ENCODE results near the gene ARL6IP4.
"Not testable (repeated sequence)": the region's sequence is repeated elsewhere in the genome, so short reads cannot be mapped to it uniquely, and the experiment has no call there.

The ARL6IP4 gene

GRCh38 chr12:123013185-123014095 is 33.0 kb downstream of the ARL6IP4 start:
- DNase-seq, result no peak

DNA sequence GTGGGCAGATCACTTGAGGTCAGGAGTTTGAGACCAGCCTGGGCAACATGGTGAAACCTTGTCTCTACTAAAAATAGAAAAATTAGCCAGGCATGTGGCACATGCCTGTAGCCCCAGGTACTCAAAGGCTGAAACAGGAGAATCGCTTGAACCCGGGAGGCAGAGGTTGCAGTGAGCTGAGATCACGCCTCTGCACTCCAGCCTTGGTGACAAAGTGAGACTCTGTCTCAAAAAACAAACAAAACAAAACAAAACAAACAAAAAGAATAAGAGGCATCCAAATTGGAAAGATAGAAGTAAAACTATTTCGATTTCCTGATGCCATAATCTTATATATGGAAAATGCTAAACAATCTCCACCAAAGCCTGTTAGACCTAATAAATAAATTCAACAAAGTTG is 34.0 kb downstream of the ARL6IP4 start:
- not testable (repeated sequence) for DNase-seq

DNA sequence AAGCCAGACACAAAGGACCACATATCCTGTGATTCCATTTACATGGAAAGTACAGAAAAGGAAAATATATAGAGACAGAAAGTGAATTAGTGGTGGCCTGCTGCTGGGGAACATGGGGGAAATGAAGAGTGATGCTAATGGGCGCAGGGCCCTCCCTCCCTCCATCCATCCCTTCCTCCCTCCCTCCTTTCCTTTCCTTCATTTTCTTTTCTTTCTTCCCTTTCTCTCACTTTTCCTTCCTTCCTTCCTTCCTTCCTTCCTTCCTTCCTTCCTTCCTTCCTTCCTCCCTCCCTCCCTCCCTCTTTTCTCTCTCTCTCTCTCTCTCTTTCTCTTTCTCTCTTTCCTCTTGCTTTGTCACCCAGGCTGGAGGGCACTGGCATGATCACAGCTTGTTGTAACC is 37.3 kb downstream of the ARL6IP4 start:
- DNase-seq, result no peak

DNA sequence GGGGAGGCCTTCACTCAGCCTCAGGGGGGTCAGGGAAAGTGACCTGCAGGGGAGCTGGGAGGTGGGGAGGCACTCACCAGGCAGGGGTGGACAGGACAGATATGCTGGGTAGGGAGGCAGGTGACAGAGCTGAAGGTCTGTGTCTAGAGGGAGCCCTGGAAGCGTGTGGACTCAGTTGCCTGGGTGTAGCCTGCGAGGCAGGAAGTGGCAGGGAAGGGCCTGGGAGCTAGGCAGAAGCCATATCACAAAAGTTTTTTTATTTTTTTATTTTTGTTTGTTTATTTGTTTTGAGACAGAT is 39.3 kb downstream of the ARL6IP4 start:
- no peak for DNase-seq

- DNase-seq, result no peak
Measured at GRCh38 chr12:123021688-123022604, 41.5 kb downstream of the ARL6IP4 start.

DNA sequence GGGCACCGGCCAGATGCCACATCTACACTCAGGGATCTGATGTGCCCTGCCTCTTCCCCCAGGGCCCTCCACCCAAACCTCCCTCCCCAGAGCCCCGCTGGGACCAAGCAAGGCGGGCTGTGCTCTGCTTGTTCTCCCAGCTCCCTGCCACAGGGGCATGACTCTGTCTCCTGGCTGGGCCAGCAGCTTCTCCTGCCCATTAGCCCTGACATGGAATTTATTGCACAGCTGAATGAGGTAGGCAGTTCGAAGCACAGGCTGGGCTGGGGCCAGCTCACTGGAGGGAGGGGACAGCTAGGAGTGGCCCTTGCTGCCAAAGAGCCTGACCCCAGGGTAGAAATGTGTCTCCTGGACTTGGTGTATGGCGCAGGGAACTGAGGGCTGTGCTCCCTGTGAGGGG is 42.4 kb downstream of the ARL6IP4 start:
- DNase-seq, result no peak

DNA sequence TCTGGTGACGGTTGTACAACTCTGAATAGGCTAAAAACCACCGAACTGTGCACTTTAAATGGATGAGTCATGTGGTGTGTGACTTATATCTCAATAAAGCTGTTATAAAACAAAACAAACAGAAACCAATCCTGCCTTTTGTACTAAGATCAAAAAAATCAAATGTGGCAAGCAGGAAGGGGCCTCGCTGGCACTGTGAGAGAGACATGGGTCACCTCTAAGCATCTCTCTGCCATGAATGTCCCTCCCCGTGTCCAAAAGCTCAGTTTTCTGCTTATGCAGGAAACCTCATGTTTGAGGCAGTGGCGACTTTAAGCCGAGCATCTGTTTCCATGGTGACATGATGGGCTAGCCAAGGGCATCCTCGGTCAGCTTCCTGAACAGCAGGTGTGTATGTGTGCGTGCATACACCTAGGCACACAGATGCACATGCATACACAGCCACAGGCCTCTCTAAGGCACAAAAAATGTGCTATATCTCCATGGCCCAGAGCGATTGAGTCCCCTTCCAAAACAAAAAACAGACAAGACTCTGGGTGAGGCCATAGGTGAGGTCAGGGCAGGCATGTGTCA is 44.4 kb downstream of the ARL6IP4 start:
- DNase-seq, result no peak

DNA sequence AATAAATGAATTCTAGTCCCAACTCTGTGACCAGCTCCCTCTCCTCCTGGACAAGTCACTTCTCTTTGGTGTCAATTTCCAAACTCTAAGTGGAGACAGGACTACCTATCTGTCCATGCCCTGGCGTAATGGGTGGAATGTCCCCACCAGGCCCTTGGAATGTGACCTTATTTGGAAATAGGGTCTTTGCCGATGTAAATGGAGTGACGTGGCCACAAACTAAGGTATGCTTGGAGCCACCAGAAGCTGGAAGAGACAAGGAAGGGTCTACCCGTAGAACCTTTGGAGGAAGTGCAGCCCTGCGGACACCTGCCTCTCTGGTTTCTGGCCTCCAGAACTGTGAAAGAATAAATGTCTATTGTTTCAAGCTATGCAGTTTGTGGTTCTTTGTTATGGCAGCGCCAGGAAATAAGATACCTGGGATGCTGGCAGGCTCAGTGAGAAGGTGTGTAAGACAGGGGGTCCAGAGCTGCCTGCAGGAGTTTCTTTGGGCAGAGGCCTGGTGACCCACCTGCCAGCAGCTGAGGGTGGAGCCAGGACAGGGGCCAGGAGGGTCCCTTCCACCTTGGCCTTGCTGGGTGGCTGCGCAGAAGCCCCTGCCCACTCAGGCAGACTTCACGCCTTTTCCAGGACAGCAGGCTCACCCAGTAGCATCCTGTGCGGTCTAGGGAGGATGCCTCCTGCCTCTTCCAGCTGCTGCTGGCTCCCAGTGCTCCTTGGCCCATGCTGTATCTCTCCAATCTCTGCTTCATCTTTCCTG is 45.8 kb downstream of the ARL6IP4 start:
- no peak for DNase-seq

- DNase-seq, result no peak
Measured at GRCh38 chr12:123027726-123028445, 47.4 kb downstream of the ARL6IP4 start.

DNA sequence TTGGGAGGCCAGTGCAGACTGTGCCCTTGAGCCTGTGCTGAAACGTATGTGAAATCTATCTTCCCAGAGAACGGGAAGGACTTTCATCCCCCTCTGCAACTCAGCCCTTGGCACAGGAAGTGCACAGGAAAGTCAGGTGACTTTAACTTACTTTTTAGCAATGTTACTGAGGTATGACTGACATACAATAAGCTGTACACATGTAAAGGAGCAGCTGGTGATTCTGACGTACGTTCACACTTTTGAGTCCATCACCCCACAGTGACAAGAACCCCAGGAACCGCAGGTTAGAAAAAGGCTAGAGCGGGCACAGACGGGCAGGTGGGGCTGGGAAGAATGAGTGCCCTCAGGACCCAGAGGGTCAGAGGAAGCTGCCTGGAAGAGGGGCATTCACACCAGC is 48.0 kb downstream of the ARL6IP4 start:
- DNase-seq, result no peak

- no peak for DNase-seq
Measured at GRCh38 chr12:123029550-123029949, 49.1 kb downstream of the ARL6IP4 start.

DNA sequence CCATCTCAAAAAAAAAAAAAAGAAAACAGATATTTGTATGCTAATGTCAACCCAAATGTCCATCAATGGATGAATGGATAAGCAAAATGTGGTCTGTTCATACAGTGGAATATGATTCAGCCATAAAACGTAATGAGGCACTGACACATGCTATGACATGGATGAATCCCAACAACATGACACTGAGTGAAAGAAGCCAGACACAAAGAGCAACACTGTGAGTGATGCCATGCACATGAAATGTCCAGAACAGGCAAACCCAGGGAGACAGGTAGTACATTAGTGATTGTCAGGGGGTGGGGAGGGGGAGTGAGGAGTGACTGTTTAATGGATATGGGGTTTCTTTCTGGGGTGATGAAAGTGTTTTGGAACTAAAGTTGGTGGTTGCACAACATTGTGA is 50.2 kb downstream of the ARL6IP4 start:
- DNase-seq, result no peak

- DNase-seq, result no peak
Measured at GRCh38 chr12:123031171-123031845, 50.8 kb downstream of the ARL6IP4 start.

Measured in suppressor macrophage treated with lipopolysaccharide for 4 hours (primary cell).